ENCODE results near the gene FCHSD1.

The FCHSD1 gene

GRCh38 chr5:141672841-141673813, 21.9 kb upstream of the FCHSD1 start:
- peak; percentile 12 for DNase-seq

GRCh38 chr5:141672071-141672840, 21.0 kb upstream of the FCHSD1 start:
- no peak for DNase-seq

- no peak for DNase-seq
Observed at GRCh38 chr5:141669520-141669919, 18.3 kb upstream of the FCHSD1 start.

GRCh38 chr5:141668601-141669265, 17.5 kb upstream of the FCHSD1 start:
- no peak for DNase-seq

GRCh38 chr5:141665995-141666940, 15.1 kb upstream of the FCHSD1 start:
- DNase-seq, result no peak

- DNase-seq, result peak; percentile 70
Observed at GRCh38 chr5:141664733-141665461, 13.7 kb upstream of the FCHSD1 start.

GRCh38 chr5:141663506-141663905, 12.3 kb upstream of the FCHSD1 start:
- DNase-seq, result no peak

GRCh38 chr5:141662028-141662427, 10.8 kb upstream of the FCHSD1 start:
- no peak for DNase-seq

GRCh38 chr5:141657937-141658545, 6.8 kb upstream of the FCHSD1 start:
- DNase-seq, result no peak

GRCh38 chr5:141657404-141657803, 6.2 kb upstream of the FCHSD1 start:
- no peak for DNase-seq

GRCh38 chr5:141656396-141656795, 5.2 kb upstream of the FCHSD1 start:
- no peak for DNase-seq

- no peak for DNase-seq
Observed at GRCh38 chr5:141655020-141655419, 3.8 kb upstream of the FCHSD1 start.

GRCh38 chr5:141654298-141654697, 3.1 kb upstream of the FCHSD1 start:
- DNase-seq, result no peak

GRCh38 chr5:141651728-141652105, 499 bp upstream of the FCHSD1 start:
- DNase-seq, result no peak

- DNase-seq, result no peak
Observed at GRCh38 chr5:141649972-141650371, 1.2 kb downstream of the FCHSD1 start.

GRCh38 chr5:141649056-141649688, 2.0 kb downstream of the FCHSD1 start:
- DNase-seq, result no peak

GRCh38 chr5:141647851-141648250, 3.4 kb downstream of the FCHSD1 start:
- no peak for DNase-seq

GRCh38 chr5:141647242-141647641, 4.0 kb downstream of the FCHSD1 start:
- DNase-seq, result no peak

- DNase-seq, result no peak
Observed at GRCh38 chr5:141646026-141646425, 5.2 kb downstream of the FCHSD1 start.

- no peak for DNase-seq
Observed at GRCh38 chr5:141641634-141642267, 9.5 kb downstream of the FCHSD1 start.
